Kidney epithelial cell (primary cell): Measurements from ENCODE around the gene KCNQ1. TPM values are rescaled to one million over a fixed set of nuclear protein-coding genes. Genes with fewer than 3 reads are reported as not detected.

ENCODE experiments used
- DNase-seq: peaks from one replicate; pipeline ENCODE4 v3.0.0-alpha.2; 2010; ENCODE audit warnings: low read depth
- H3K27me3 ChIP-seq: 2 replicates; pipeline ENCODE4 v1.6.0; 2011; ENCODE audit warnings: low read length; ENCODE audit not compliant: control insufficient read depth, insufficient read depth
- H3K36me3 ChIP-seq: 2 replicates; pipeline ENCODE4 v1.5.1; 2011; ENCODE audit warnings: low read length; ENCODE audit not compliant: control insufficient read depth, insufficient read depth
- H3K4me3 ChIP-seq: 2 replicates; pipeline ENCODE4 v1.5.1; 2011; ENCODE audit warnings: low read depth, mild to moderate bottlenecking, control low read depth, low read length
- total RNA-seq: library from RNA; depleted of rRNA; stranded (reverse); fragments of >200 nt; gene quantifications from 2 replicates; pipeline ENCODE4 v1.2.3, GENCODE V29; 2015
- TF ChIP-seq, protein P1 (sequence below): IDR thresholded peaks from 2 replicates; pipeline ENCODE4 v1.5.1; 2011; ENCODE audit warnings: mild to moderate bottlenecking, moderate library complexity, low read length, control low read depth, inconsistent platforms; ENCODE audit not compliant: insufficient read depth, poor library complexity, severe bottlenecking

Gene KCNQ1
- total RNA-seq, 1 donor from 2014 or later, result 2.3 TPM

DNA sequence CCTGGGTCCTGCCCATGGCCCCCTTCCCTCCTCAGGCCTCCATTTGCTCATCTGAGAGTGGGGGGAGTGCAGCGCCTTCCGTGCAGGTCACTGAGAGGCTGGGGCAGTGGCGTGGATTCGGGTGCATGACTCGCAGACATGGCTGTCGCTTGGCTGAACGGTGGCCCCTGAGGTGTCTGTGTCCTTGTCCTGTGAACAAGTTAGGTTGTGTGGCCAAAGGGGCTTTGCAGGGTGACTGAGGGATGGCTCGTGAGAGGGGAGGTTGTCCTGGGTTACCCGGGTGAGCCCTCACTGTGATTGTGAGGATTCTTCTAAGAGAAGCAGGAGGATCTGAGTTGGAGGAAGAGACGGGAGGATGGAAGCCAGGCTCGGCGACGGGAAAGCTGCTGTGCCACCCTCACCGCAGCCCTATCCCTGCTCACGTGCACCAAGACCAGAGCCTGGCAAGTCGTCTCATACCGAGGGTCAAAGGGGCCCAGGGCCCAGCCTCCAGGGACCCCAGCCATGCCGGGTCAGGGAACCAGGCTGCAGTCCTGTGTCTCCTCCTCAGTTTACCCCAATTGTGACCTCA is 79.1 kb downstream of the KCNQ1 start:
- no peak for DNase-seq
- Histone ChIP-seq H3K36me3 (no peaks in the 10 kb centered on the region), H3K27me3 (peaks cover 19% of the 10 kb centered on the region), H3K4me3 (no peak overlapping the region)
- TF ChIP-seq, protein P1, sequence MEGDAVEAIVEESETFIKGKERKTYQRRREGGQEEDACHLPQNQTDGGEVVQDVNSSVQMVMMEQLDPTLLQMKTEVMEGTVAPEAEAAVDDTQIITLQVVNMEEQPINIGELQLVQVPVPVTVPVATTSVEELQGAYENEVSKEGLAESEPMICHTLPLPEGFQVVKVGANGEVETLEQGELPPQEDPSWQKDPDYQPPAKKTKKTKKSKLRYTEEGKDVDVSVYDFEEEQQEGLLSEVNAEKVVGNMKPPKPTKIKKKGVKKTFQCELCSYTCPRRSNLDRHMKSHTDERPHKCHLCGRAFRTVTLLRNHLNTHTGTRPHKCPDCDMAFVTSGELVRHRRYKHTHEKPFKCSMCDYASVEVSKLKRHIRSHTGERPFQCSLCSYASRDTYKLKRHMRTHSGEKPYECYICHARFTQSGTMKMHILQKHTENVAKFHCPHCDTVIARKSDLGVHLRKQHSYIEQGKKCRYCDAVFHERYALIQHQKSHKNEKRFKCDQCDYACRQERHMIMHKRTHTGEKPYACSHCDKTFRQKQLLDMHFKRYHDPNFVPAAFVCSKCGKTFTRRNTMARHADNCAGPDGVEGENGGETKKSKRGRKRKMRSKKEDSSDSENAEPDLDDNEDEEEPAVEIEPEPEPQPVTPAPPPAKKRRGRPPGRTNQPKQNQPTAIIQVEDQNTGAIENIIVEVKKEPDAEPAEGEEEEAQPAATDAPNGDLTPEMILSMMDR, result no peak

- TF ChIP-seq, protein P1, result no peak
- no peak overlapping the region for H3K4me3 ChIP-seq
- no peaks in the 10 kb centered on the region for H3K36me3 ChIP-seq
- peaks cover 18% of the 10 kb centered on the region for H3K27me3 ChIP-seq
- DNase-seq, result no peak
Observed at GRCh38 chr11:2524446-2525165, 79.8 kb downstream of the KCNQ1 start.

DNA sequence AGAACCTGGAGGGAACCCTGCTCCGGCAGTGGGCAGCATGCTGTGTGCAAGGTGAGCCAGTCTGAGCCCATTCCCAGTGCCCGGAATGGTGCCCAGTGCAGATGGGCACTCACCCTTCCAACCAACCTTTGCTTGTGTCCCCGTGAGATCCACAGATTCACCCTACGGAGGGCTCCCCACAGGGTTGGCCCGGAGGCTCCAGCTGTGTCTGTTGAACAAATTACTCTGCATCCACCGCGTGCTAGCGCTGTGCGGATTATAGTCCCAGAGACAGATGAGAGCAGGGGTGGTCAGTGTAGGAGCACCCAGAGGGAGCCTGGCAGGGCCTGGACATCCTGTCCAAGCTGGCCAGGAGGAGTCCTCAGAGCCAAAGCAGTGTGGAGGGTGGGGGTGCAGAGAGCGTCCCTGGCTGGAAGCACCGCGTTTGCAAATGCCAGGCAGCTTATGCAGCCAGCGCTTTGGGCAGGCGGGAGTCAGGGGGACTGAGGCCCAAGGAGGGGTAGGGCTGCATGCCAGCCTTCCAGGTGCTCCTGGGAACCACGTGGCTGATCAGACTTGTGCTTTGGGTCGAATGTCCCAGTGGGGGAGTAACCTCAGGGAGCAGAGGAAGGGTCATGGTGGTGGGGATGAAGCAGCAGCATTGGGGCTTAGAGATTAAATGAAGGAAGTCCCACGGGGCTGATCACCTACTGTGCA is 80.5 kb downstream of the KCNQ1 start:
- no peak for DNase-seq
- TF ChIP-seq, protein P1, result no peak
- peaks cover 20% of the 10 kb centered on the region for H3K27me3 ChIP-seq
- H3K4me3 ChIP-seq, result no peak overlapping the region
- no peaks in the 10 kb centered on the region for H3K36me3 ChIP-seq

DNA sequence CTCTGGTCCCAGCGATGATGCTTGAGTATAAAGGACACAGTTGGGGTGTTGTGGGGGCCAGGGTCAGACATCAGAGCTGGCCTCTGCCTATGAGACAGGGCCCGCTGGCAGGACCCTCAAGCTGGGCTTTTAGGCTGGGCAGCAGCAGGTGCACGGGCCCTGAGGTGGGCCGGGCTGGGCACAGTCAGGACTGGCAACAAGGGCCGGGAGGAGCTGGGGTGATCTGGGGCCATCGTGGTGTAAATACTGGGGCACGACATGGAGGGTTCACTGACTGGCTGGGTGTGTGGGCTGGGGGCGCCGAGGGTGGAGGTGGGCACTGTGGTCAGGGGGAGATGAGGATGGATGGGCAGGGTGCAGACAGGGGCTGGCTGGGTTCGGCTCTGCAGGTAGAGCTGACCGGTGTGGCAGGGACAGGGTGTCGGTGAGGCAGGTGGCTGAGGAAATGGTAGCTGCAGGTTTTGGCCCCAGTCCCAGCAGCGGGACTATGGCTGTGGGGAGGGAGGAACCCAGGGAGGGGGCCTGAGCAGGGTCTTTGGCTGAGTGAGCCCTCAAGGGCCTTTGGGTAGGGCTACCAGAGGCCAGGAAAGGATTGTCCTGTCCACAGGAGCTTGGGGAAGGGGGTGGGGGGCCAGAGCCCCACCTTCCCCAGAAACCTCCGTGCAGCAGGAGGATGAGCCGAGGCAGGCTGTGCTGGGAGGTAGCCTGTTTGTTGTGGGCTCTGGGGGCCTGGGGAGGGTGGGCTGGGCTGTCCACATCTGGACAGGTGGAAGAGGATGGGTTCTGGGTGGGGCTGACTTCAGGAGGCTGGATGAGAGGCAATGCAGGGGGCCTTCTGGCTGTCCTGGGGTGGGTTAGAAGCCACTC is 81.4 kb downstream of the KCNQ1 start:
- no peak overlapping the region for H3K4me3 ChIP-seq
- no peak for DNase-seq
- peaks cover 20% of the 10 kb centered on the region for H3K27me3 ChIP-seq
- H3K36me3 ChIP-seq, result no peaks in the 10 kb centered on the region
- TF ChIP-seq, protein P1, result no peak

- H3K4me3 ChIP-seq, result no peak overlapping the region
- TF ChIP-seq, protein P1, result no peak
- H3K36me3 ChIP-seq, result no peaks in the 10 kb centered on the region
- peaks cover 15% of the 10 kb centered on the region for H3K27me3 ChIP-seq
- no peak for DNase-seq
Observed at GRCh38 chr11:2526808-2527381, 82.1 kb downstream of the KCNQ1 start.
